ENCODE data around the gene PPP1R1B.

DNA sequence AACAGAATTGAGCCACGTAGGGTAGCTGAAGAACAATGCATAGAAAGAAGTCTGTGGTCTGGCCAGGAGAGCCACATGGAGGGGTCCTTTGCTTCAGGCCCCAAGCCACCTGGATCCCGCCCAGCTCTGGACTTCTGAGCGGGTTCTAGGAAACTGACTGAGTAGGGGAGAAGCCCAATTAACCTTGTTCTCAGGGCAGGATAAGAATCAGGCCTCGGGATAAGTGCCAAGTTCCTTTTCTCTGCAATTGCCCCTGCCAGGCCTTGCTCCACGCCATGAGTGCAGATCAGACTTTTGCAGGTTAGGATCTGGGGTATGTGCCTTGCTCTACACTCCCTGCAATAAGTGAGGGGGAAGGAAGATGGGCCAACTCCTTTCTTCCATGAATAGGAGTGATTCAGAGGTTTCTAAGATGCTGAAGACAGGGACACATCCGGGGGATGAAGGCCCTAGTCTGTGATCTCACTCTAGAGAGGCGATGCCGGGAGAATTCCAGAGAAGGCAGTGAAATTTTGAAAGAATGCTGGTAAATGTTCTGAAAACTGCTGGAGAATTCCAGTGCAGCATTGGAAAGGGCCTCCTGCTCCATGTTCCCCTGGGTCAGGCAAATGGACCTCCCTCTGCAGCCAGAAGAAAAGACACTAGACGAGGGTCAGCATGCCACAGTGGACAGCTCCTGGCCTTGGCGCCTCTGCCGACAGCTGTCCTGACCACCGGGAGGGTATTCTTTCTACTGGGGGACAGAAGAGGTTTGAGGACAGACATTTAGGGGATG, 24.8 kb upstream of the PPP1R1B start:
- TF ChIP-seq, protein P1, sequence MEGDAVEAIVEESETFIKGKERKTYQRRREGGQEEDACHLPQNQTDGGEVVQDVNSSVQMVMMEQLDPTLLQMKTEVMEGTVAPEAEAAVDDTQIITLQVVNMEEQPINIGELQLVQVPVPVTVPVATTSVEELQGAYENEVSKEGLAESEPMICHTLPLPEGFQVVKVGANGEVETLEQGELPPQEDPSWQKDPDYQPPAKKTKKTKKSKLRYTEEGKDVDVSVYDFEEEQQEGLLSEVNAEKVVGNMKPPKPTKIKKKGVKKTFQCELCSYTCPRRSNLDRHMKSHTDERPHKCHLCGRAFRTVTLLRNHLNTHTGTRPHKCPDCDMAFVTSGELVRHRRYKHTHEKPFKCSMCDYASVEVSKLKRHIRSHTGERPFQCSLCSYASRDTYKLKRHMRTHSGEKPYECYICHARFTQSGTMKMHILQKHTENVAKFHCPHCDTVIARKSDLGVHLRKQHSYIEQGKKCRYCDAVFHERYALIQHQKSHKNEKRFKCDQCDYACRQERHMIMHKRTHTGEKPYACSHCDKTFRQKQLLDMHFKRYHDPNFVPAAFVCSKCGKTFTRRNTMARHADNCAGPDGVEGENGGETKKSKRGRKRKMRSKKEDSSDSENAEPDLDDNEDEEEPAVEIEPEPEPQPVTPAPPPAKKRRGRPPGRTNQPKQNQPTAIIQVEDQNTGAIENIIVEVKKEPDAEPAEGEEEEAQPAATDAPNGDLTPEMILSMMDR (IDR thresholded peaks at IDR 0.05), result no peak
- no peak for TF ChIP-seq POLR2A (IDR thresholded peaks at IDR 0.05)
